ENCODE measurements around the gene AADACL4.

DNA sequence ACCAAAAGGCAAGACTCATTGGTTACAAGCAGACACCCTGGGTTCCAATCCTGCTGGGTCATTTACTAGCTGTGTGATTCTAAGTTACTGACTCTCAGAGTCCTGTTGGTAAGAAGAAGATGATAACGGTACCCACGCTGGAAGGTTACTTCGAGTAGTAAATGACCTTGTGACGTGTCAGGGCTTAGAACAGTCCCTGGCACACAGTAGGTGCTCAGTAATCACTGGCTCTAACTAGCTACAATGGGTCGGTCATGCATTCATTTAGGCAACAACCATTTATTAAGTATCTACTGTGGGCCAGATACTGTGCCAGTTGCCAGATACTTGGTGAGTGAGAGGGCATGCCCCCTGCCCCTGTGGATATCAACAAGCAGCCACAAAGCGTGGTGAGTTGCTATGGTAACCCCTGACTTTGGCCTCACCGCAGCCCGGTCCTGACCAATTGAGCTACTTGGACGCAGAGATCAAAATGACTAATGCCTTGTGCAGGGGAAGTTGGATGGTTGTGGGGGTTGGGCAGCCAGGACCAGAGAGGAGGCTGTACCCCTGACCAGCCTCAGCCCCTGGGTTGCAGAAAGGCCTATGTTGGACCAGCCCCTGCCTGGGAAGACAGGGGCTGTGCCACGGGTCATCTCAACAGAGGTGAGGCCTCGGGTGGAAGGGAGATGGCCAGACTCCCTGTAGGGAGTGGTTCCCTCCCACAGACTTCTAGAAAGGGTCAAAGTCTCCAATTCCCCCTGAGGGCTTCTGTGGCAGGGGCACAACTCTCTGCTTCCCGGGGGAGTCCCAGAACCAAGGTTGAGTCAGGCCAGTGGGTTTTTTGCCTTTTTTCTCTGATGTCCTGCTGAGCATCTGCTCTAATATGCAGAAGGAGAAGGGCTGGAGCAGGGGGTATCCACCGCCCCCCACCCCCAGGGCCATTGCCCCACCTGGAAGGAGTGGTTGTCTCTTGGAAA, 41.9 kb upstream of the AADACL4 start:
- TF ChIP-seq, protein P1, sequence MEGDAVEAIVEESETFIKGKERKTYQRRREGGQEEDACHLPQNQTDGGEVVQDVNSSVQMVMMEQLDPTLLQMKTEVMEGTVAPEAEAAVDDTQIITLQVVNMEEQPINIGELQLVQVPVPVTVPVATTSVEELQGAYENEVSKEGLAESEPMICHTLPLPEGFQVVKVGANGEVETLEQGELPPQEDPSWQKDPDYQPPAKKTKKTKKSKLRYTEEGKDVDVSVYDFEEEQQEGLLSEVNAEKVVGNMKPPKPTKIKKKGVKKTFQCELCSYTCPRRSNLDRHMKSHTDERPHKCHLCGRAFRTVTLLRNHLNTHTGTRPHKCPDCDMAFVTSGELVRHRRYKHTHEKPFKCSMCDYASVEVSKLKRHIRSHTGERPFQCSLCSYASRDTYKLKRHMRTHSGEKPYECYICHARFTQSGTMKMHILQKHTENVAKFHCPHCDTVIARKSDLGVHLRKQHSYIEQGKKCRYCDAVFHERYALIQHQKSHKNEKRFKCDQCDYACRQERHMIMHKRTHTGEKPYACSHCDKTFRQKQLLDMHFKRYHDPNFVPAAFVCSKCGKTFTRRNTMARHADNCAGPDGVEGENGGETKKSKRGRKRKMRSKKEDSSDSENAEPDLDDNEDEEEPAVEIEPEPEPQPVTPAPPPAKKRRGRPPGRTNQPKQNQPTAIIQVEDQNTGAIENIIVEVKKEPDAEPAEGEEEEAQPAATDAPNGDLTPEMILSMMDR (IDR thresholded peaks at IDR 0.05; ENCODE audit: insufficient read depth, low read depth, low read length), result no peak
- TF ChIP-seq EZH2 (IDR thresholded peaks at IDR 0.05; ENCODE audit: insufficient read depth, low read length), result no peak
